Measurements from ENCODE around the gene ELOVL3.
"Not testable (repeated sequence)": the region's sequence is repeated elsewhere in the genome, so short reads cannot be mapped to it uniquely, and the experiment has no call there.

Gene ELOVL3

GRCh38 chr10:102247734-102248133, 21.6 kb downstream of the ELOVL3 start:
- DNase-seq (ENCODE audit: low read depth): peak; percentile 79
- no peak for TF ChIP-seq CTCF (IDR thresholded peaks at IDR 0.05; ENCODE audit: control insufficient read depth, extremely low read depth, insufficient read depth)
- H3K4me3 ChIP-seq (ENCODE audit: low read depth, low read length): peak overlapping the region; percentile 8

- not testable (repeated sequence) for H3K4me3 ChIP-seq (ENCODE audit: low read depth, low read length); DNase-seq (ENCODE audit: low read depth)
Observed at GRCh38 chr10:102252508-102252907, 26.4 kb downstream of the ELOVL3 start.

- no peak for TF ChIP-seq CTCF (IDR thresholded peaks at IDR 0.05; ENCODE audit: control insufficient read depth, extremely low read depth, insufficient read depth)
- no peak for DNase-seq (ENCODE audit: low read depth)
- H3K4me3 ChIP-seq (ENCODE audit: low read depth, low read length): no peak overlapping the region
Observed at GRCh38 chr10:102254426-102254825, 28.3 kb downstream of the ELOVL3 start.

GRCh38 chr10:102255404-102255803, 29.3 kb downstream of the ELOVL3 start:
- TF ChIP-seq CTCF (IDR thresholded peaks at IDR 0.05; ENCODE audit: control insufficient read depth, extremely low read depth, insufficient read depth): no peak
- no peak overlapping the region for H3K4me3 ChIP-seq (ENCODE audit: low read depth, low read length)
- no peak for DNase-seq (ENCODE audit: low read depth)

GRCh38 chr10:102261196-102261595, 35.1 kb downstream of the ELOVL3 start:
- H3K4me3 ChIP-seq (ENCODE audit: low read depth, low read length): no peak overlapping the region
- TF ChIP-seq CTCF (IDR thresholded peaks at IDR 0.05; ENCODE audit: control insufficient read depth, extremely low read depth, insufficient read depth): no peak
- no peak for DNase-seq (ENCODE audit: low read depth)

- DNase-seq (ENCODE audit: low read depth): no peak
- no peak overlapping the region for H3K4me3 ChIP-seq (ENCODE audit: low read depth, low read length)
- no peak for TF ChIP-seq CTCF (IDR thresholded peaks at IDR 0.05; ENCODE audit: control insufficient read depth, extremely low read depth, insufficient read depth)
Observed at GRCh38 chr10:102261842-102262241, 35.7 kb downstream of the ELOVL3 start.

- no peak for TF ChIP-seq CTCF (IDR thresholded peaks at IDR 0.05; ENCODE audit: control insufficient read depth, extremely low read depth, insufficient read depth)
- H3K4me3 ChIP-seq (ENCODE audit: low read depth, low read length): no peak overlapping the region
- DNase-seq (ENCODE audit: low read depth): no peak
Observed at GRCh38 chr10:102262744-102263370, 36.8 kb downstream of the ELOVL3 start.

Measured in LNCaP clone FGC (cell line).